Ishikawa (cell line): ENCODE measurements around the gene ASB7.

Experiments
- CREB1 ChIP-seq: IDR thresholded peaks from 2 replicates; pipeline ENCODE4 v1.6.1; 2012; ENCODE audit warnings: low read depth
- EGR1 ChIP-seq: IDR thresholded peaks from 2 replicates; pipeline ENCODE4 v1.6.1; 2012
- EP300 ChIP-seq: IDR thresholded peaks from 2 replicates; pipeline ENCODE4 v1.6.1; 2012; ENCODE audit warnings: borderline replicate concordance
- RAD21 ChIP-seq: IDR thresholded peaks from 2 replicates; pipeline ENCODE4 v1.6.1; 2012; ENCODE audit warnings: low read depth
- REST ChIP-seq: IDR thresholded peaks from 2 replicates; pipeline ENCODE4 v1.6.1; 2012; ENCODE audit warnings: low read depth, mild to moderate bottlenecking
- TAF1 ChIP-seq: IDR thresholded peaks from 2 replicates; pipeline ENCODE4 v1.6.1; 2012; ENCODE audit warnings: low read depth, mild to moderate bottlenecking
- TEAD4 ChIP-seq: IDR thresholded peaks from 2 replicates; pipeline ENCODE4 v1.6.1; 2012
- USF1 ChIP-seq: IDR thresholded peaks from 2 replicates; pipeline ENCODE4 v1.6.1; 2012
- YY1 ChIP-seq: IDR thresholded peaks from 2 replicates; pipeline ENCODE4 v1.6.1; 2012; ENCODE audit warnings: low read depth
- ZBTB7A ChIP-seq: IDR thresholded peaks from 2 replicates; pipeline ENCODE4 v1.6.1; 2012; ENCODE audit warnings: low read depth
- TF ChIP-seq, protein P1 (sequence below): IDR thresholded peaks from 2 replicates; pipeline ENCODE4 v1.6.1; 2012

GRCh38 chr15:100671124-100671680, 68.8 kb downstream of the ASB7 start:
- TF ChIP-seq RAD21 (no peak), REST (no peak), EGR1 (no peak), YY1 (no peak), EP300 (no peak), CREB1 (no peak), TAF1 (no peak), ZBTB7A (no peak), TEAD4 (no peak), USF1 (no peak)
- TF ChIP-seq, protein P1, sequence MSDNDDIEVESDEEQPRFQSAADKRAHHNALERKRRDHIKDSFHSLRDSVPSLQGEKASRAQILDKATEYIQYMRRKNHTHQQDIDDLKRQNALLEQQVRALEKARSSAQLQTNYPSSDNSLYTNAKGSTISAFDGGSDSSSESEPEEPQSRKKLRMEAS: no peak
